K562 (cell line): ENCODE measurements around the gene C10orf95. TPM values are rescaled to one million over a fixed set of nuclear protein-coding genes. Genes with fewer than 3 reads are reported as not detected.
A peak's percentile ranks its signal among the peaks of the same experiment; 100 is the strongest.

Experiments used
- ATAC-seq: fragments of 200-7000 bp; cut with Tn5 transposase; 3 replicates; pipeline ENCODE4 v1.9.1; 2020; ENCODE audit warnings: moderate library complexity
- BruUV-seq: library from RNA; stranded (reverse); fragments of 400-500 nt; replicated peaks from 2 replicates; lab custom pipeline; 2021; lab: Mats Ljungman, UMichigan
- CTCF ChIA-PET: fragments of 300-600 bp; formaldehyde crosslinking; extraction: SDS; loops from one replicate; lab custom pipeline; 2021; ENCODE audit warnings: low intra/inter-chr PET ratio; lab: Yijun Ruan, JAX
- POLR2A ChIA-PET: fragments of 300-600, 350-650 bp; sonication (Branson Sonifier 250); formaldehyde crosslinking; extraction: SDS; loops from one replicate; lab custom pipeline; 2021; ENCODE audit warnings: antibody characterized with exemption, inconsistent platforms; lab: Yijun Ruan, JAX
- DNase-seq, 4 experiments: peaks; one replicate each; pipeline versions ENCODE4 v3.0.0 to v3.0.0-alpha.2; 2011 to 2018; ENCODE audit warnings: low spot score in 3 of 4, mixed read lengths in 3 of 4; ENCODE audit errors: extremely low read depth in 1 of 4
- FAIRE-seq: peaks from 2 replicates; lab custom pipeline; 2011; peaks lifted over from hg19 to GRCh38; lab: Jason Lieb, UNC
- H2AFZ ChIP-seq: 2 replicates; pipeline ENCODE4 v1.6.0; 2011; ENCODE audit warnings: low read depth, low read length, control low read depth, inconsistent platforms
- H3K27ac ChIP-seq: fragments of 200-600 bp; 3 replicates; pipeline ENCODE4 v1.8.0; 2011; ENCODE audit warnings: low read depth, mild to moderate bottlenecking, control low read depth, inconsistent platforms, low read length, moderate library complexity, mixed read lengths; ENCODE audit errors: extremely low read depth
- H3K27me3 ChIP-seq, 2 experiments: fragments of 300-600 bp in 1 of 2; 2 replicates in 1 of 2; 3 replicates in 1 of 2; pipeline versions ENCODE4 v1.6.0 to v1.8.0; 2011; ENCODE audit warnings: inconsistent platforms in 2 of 2, low read length in 2 of 2, mild to moderate bottlenecking in 1 of 2, mixed read lengths in 1 of 2, moderate library complexity in 1 of 2; ENCODE audit not compliant: control insufficient read depth in 2 of 2, insufficient read depth in 2 of 2
- H3K36me3 ChIP-seq: fragments of 300-600 bp; 3 replicates; pipeline ENCODE4 v1.8.0; 2011; ENCODE audit warnings: mild to moderate bottlenecking, low read length, inconsistent platforms; ENCODE audit not compliant: control insufficient read depth, insufficient read depth
- H3K4me1 ChIP-seq, 2 experiments: fragments of 200-600 bp in 1 of 2; replicated peaks in 1 of 2; 2 replicates in 1 of 2; 3 replicates in 1 of 2; pipeline versions ENCODE4 v1.5.1 to v1.8.0; 2011; ENCODE audit warnings: inconsistent platforms in 2 of 2, low read length in 2 of 2, mild to moderate bottlenecking in 1 of 2, mixed read lengths in 1 of 2, moderate library complexity in 1 of 2; ENCODE audit not compliant: control insufficient read depth in 2 of 2, insufficient read depth in 2 of 2
- H3K4me2 ChIP-seq: 2 replicates; pipeline ENCODE4 v1.6.1; 2011; ENCODE audit warnings: low read length, control low read depth, inconsistent platforms, mixed read lengths; ENCODE audit not compliant: insufficient read depth
- H3K4me3 ChIP-seq: fragments of 200-600 bp; sonication (generic), shearing (Covaris generic); 2 replicates; pipeline ENCODE4 v1.5.1; 2016; ENCODE audit warnings: control low read depth, inconsistent platforms
- H3K79me2 ChIP-seq: fragments of 200-600 bp; 3 replicates; pipeline ENCODE4 v1.8.0; 2011; ENCODE audit warnings: low read length, inconsistent platforms; ENCODE audit not compliant: control insufficient read depth, insufficient read depth
- H3K9ac ChIP-seq, 2 experiments: 2 replicates each; pipeline versions ENCODE4 v1.6.0 to v1.6.1; 2011; ENCODE audit warnings: low read depth in 2 of 2, low read length in 2 of 2, control low read depth in 1 of 2, inconsistent platforms in 1 of 2, mild to moderate bottlenecking in 1 of 2, mixed read lengths in 1 of 2; ENCODE audit not compliant: insufficient read depth in 1 of 2
- H3K9me1 ChIP-seq: one replicate; pipeline ENCODE4 v1.6.0; 2011; ENCODE audit warnings: inconsistent platforms, mild to moderate bottlenecking, low read length, moderate library complexity; ENCODE audit not compliant: control insufficient read depth, insufficient read depth
- H3K9me3 ChIP-seq: replicated peaks from 2 replicates; pipeline ENCODE4 v1.5.1; 2011; ENCODE audit warnings: low read depth, low read length, inconsistent platforms; ENCODE audit not compliant: control insufficient read depth, insufficient read depth
- H4K20me1 ChIP-seq: replicated peaks from 2 replicates; pipeline ENCODE4 v1.6.1; 2011; ENCODE audit warnings: low read length, inconsistent platforms, mixed read lengths; ENCODE audit not compliant: control insufficient read depth, insufficient read depth
- ADNP ChIP-seq: fragments of 200-800 bp; sonication (Bioruptor generic); IDR thresholded peaks from 2 replicates; pipeline ENCODE4 v1.6.1; 2016; ENCODE audit warnings: missing genetic modification characterization, missing compliant biosample characterization
- ATF7 ChIP-seq: fragments of 450-650 bp; IDR thresholded peaks from 2 replicates; pipeline ENCODE4 v1.7.1; 2014; ENCODE audit warnings: mild to moderate bottlenecking, moderate library complexity
- CBX1 ChIP-seq: sonication (generic); IDR thresholded peaks from 2 replicates; pipeline ENCODE4 v1.6.1; 2016; ENCODE audit warnings: antibody characterized with exemption, low read depth, mild to moderate bottlenecking
- CC2D1A ChIP-seq: fragments of 450-650 bp; IDR thresholded peaks from 2 replicates; pipeline ENCODE4 v1.6.1; 2017; ENCODE audit warnings: mild to moderate bottlenecking
- ESRRA ChIP-seq: fragments of 450-650 bp; IDR thresholded peaks from 2 replicates; pipeline ENCODE4 v1.6.1; 2014; ENCODE audit warnings: low read depth, mild to moderate bottlenecking, moderate library complexity, borderline replicate concordance
- FOXK1 ChIP-seq: sonication (generic); formaldehyde crosslinking; IDR thresholded peaks from 2 replicates; pipeline ENCODE4 v1.8.0; 2022; ENCODE audit warnings: missing genetic modification reagents, mild to moderate bottlenecking, borderline replicate concordance
- HMGN3 ChIP-seq: IDR thresholded peaks from 2 replicates; pipeline ENCODE4 v1.6.1; 2011; ENCODE audit warnings: borderline replicate concordance, low read depth, mild to moderate bottlenecking, mixed read lengths, low read length; ENCODE audit not compliant: insufficient read length; ENCODE audit errors: extremely low read depth
- MAX ChIP-seq: sonication (generic); formaldehyde crosslinking; IDR thresholded peaks from 2 replicates; pipeline ENCODE4 v1.9.0; 2022; ENCODE audit warnings: mild to moderate bottlenecking, missing genetic modification reagents
- MTA2 ChIP-seq: fragments of 450-650 bp; IDR thresholded peaks from 2 replicates; pipeline ENCODE4 v1.6.1; 2016; ENCODE audit warnings: low read depth
- MYC ChIP-seq, 2 experiments: fragments of 250-450 bp in 1 of 2; sonication (Bioruptor Pico) in 1 of 2; IDR thresholded peaks; 2 replicates each; pipeline versions ENCODE4 v1.5.1 to v1.6.1; 2012 to 2021; ENCODE audit warnings: low read depth in 2 of 2, borderline replicate concordance in 1 of 2, improper control_type of control experiment in 1 of 2, low read length in 1 of 2, mild to moderate bottlenecking in 1 of 2, moderate library complexity in 1 of 2
- NR2C2 ChIP-seq, 2 experiments: fragments of 200-800 bp in 1 of 2; sonication (Bioruptor generic) in 1 of 2; sonication (generic) in 1 of 2; formaldehyde crosslinking in 1 of 2; IDR thresholded peaks; 2 replicates each; pipeline versions ENCODE4 v1.6.1 to v1.8.0; 2016 to 2022; ENCODE audit warnings: mild to moderate bottlenecking in 1 of 2, missing compliant biosample characterization in 1 of 2, missing genetic modification characterization in 1 of 2, missing genetic modification reagents in 1 of 2
- PHF8 ChIP-seq: fragments of 200-600 bp; sonication (generic); IDR thresholded peaks from 2 replicates; pipeline ENCODE4 v1.6.1; 2012; ENCODE audit warnings: mixed run types, mild to moderate bottlenecking, inconsistent platforms, low read length, moderate library complexity, borderline replicate concordance
- PML ChIP-seq: IDR thresholded peaks from 2 replicates; pipeline ENCODE4 v1.6.1; 2012; ENCODE audit warnings: low read length, inconsistent platforms
- SOX6 ChIP-seq: fragments of 450-650 bp; IDR thresholded peaks from 2 replicates; pipeline ENCODE4 v1.6.1; 2014; ENCODE audit warnings: mild to moderate bottlenecking
- SUPT5H ChIP-seq: fragments of 450-650 bp; IDR thresholded peaks from 2 replicates; pipeline ENCODE4 v1.6.1; 2016
- TBP ChIP-seq: optimal IDR thresholded peaks from 2 replicates; pipeline ENCODE3; 2011; ENCODE audit warnings: low read depth, low read length, improper control_type of control experiment
- ZKSCAN8 ChIP-seq: fragments of 200-800 bp; sonication (Bioruptor generic); IDR thresholded peaks from 2 replicates; pipeline ENCODE4 v1.6.1; 2016; ENCODE audit warnings: missing genetic modification characterization, missing compliant biosample characterization
- ZNF740 ChIP-seq, 3 experiments: fragments of 200-800 bp in 1 of 3; sonication (Bioruptor generic) in 1 of 3; sonication (generic) in 1 of 3; formaldehyde crosslinking in 1 of 3; IDR thresholded peaks; 2 replicates each; pipeline versions ENCODE4 v1.6.1 to v1.8.0; 2016 to 2022; ENCODE audit warnings: mild to moderate bottlenecking in 2 of 3, missing compliant biosample characterization in 2 of 3, missing genetic modification characterization in 2 of 3, missing genetic modification reagents in 1 of 3
- ZNF79 ChIP-seq: fragments of 250-450 bp; sonication (Bioruptor Pico); IDR thresholded peaks from 2 replicates; pipeline ENCODE4 v1.4.0; 2020; ENCODE audit warnings: low read depth, mild to moderate bottlenecking, moderate library complexity
- WGBS: fragments of 100-300 bp; shearing (Covaris generic); methylation state at CpG from one replicate; pipeline ENCODE4 v1.1.6; 2016; ENCODE audit warnings: low coverage, mixed read lengths; ENCODE audit not compliant: insufficient coverage; ENCODE audit errors: missing lambda C conversion rate; 5-methylcytosine and 5-hydroxymethylcytosine counted together
- in situ Hi-C: fragments of 300-500 bp; cut with MboI; formaldehyde crosslinking; loops from 4 replicates; pipeline ENCODE4 v1.15.0; 2018; ENCODE audit warnings: inconsistent platforms, mixed read lengths
- intact Hi-C: fragments of 100-400 bp; cut with micrococcal nuclease; formaldehyde crosslinking; loops from 2 replicates; pipeline ENCODE4 v1.14.2; 2022
- polyA plus RNA-seq, 8 experiments: library from polyadenylated mRNA; depleted of rRNA in 4 of 8; stranded (reverse) in 5 of 8; unstranded in 3 of 8; fragments of >200 nt; fragmentation: Nextera tagmentation in 2 of 8; fragmentation: Illumina TruSeq in 1 of 8; extraction: Ambion mirVana in 2 of 8; extraction: Trizol in 1 of 8; gene quantifications; 2 replicates each; pipeline versions ENCODE4 v1.2.1 to v1.2.3, GENCODE V29; 2011 to 2014; ENCODE audit warnings: inconsistent platforms in 1 of 8, missing spikeins in 1 of 8
- total RNA-seq, 7 experiments: library from RNA; depleted of rRNA in 6 of 7; stranded (reverse); fragments of >200 nt in 6 of 7; fragmentation: Illumina TruSeq in 2 of 7; extraction: Trizol in 2 of 7; gene quantifications; 2 replicates each; pipeline versions ENCODE4 v1.2.1 to v1.2.3, GENCODE V29; 2011 to 2021; ENCODE audit warnings: low replicate concordance in 1 of 7

C10orf95 gene
- total and polyA plus RNA-seq, 9 of the 15 experiments (the other 6 are each of a cell fraction or from before 2014, with no cell fraction given) = 0.03 to 0.41 (median 0.17) TPM; not detected in 1

DNA sequence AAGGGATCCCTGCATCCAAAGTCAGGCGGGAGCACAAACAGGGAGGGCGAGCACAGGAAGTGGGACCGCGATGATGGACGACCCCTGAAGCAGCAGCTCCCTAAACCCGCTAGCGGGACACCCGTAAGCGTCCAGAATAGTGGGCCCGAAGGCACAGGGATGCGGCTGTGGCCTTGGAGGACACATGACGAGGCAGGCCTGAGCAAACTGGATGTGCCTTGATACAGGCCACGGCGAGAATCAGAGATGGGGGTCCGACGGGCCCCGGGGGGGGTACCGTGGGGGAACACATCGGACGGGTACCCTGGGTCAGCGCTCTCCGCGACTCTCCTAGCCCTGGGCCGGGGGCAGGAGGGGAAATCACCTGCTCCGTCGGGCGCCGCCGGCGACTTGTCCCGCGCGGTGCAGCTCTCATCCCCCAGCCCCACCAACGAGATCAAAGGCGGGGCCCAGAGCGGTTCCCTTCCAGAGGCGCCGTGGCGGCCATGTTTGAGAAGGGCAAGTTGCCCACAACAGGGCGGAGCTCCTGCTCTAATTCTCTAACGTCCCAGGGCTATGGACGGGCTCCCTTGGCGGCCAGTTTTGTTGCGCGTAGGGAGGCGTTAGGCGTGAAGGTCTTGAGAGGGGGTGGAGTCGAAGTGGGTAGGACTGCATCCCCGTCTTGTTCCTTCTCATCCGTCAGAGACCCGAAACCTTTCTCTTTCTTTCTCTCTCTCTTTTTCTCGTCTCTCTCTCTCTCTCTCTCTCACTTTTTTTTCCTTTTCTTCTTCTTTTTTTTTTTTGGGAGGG lies 19.0 kb downstream of the C10orf95 start, which contains the start of gene CUEDC2:
Gene CUEDC2 (minus strand): TSS at position 413 of the 789 bp plus-strand sequence. CDS start 7,386 bp downstream, outside the sequence.
- POLR2A ChIA-PET = interaction anchor here (0.6 to 1.6 kb wide), 8 partner anchors 9 to 683 kb away, joined by 3 to 11 read pairs (median 6); partner anchors contain the start of genes C10orf95 and FBXL15
- TF ChIP-seq ZKSCAN8 (CRISPR knock-in tag) (no peak), ZNF79 (no peak), FOXK1 (CRISPR knock-in tag) (no peak), NR2C2 (CRISPR knock-in tag; IDR thresholded peaks at IDR 0.05) (no peak), NR2C2 (tag; IDR thresholded peaks at IDR 0.05) (peak; percentile 61), PML (0 out of 2 replicates have a peak, but pooled peaks have one; percentile 27), HMGN3 (peak; percentile 66), MTA2 (peak; percentile 10; the same call in 1 of the 2 replicates), PHF8 (peak; percentile 69; the same call in 1 of the 2 replicates), ZNF740 (CRISPR knock-in tag; IDR thresholded peaks at IDR 0.05) (peak; percentile 81), ZNF740 (tag; IDR thresholded peaks at IDR 0.05) (peak in 1 of 2 experiments; percentile 74; a peak in 2 of 4 replicates), SOX6 (peak; percentile 36), SUPT5H (peak; percentile 77), ADNP (no peak), TBP (peak; percentile 55), MYC (IDR thresholded peaks at IDR 0.05; ENCODE audit: low read depth, low read length) (peak; percentile 52; the same call in 1 of the 2 replicates), MYC (CRISPR knock-in tag; IDR thresholded peaks at IDR 0.05; ENCODE audit: borderline replicate concordance, low read depth) (0 out of 2 replicates have a peak, but pooled peaks have one; percentile 62), ATF7 (peak; percentile 68), CC2D1A (0 out of 2 replicates have a peak, but pooled peaks have one; percentile 9), CBX1 (0 out of 2 replicates have a peak, but pooled peaks have one; percentile 63), MAX (no peak), ESRRA (peak; percentile 60; the same call in 1 of the 2 replicates)

More for the DNA sequence above, 19.0 kb downstream of the C10orf95 start, which contains the start of gene CUEDC2:
- H3K27ac ChIP-seq = peak within 1 kb of the TSS; percentile 88
- in situ Hi-C loops (loop anchor here (25.0 kb wide), 1 partner anchor 595 kb away; the partner anchor contains the start of gene KCNIP2), intact Hi-C loops (no loop called here)
- H3K9ac ChIP-seq = peak within 1 kb of the TSS; percentile 85 to 98
- peak within 1 kb of the TSS; percentile 67 for H2AFZ ChIP-seq
- under 1% methylated on average over 23 of the region's 52 CpGs for WGBS
- no peaks in the 10 kb centered on the region for H3K9me1 ChIP-seq
- ATAC-seq (peak; percentile 85), DNase-seq (peak; percentile 78 to 97 (median 84)), FAIRE-seq (peak; percentile 91)
- H3K79me2 ChIP-seq = peaks cover 37% of the 10 kb centered on the region
- H3K4me2 ChIP-seq = peak within 1 kb of the TSS; percentile 96
- no TSS peak for BruUV-seq
- H3K9me3 ChIP-seq = no peaks in the 10 kb centered on the region
- H4K20me1 ChIP-seq = peaks cover 4% of the 10 kb centered on the region; the same call in 1 of the 2 replicates
- H3K36me3 ChIP-seq = peaks cover 6% of the 10 kb centered on the region; the same call in 2 of the 3 replicates
- CTCF ChIA-PET = no interaction called here
- H3K4me1 ChIP-seq = peaks cover 23 to 31% of the 10 kb centered on the region in 2 experiments
- H3K4me3 ChIP-seq = peak within 1 kb of the TSS; percentile 55
- no peaks in the 10 kb centered on the region for H3K27me3 ChIP-seq
